ENCODE results near the gene L1CAM. TPM values are rescaled to one million over a fixed set of nuclear protein-coding genes. Genes with fewer than 3 reads are reported as not detected.
A peak's percentile ranks its signal among the peaks of the same experiment; 100 is the strongest.

Gene L1CAM
- total RNA-seq, 2 experiments from 2014 or later: not detected

DNA sequence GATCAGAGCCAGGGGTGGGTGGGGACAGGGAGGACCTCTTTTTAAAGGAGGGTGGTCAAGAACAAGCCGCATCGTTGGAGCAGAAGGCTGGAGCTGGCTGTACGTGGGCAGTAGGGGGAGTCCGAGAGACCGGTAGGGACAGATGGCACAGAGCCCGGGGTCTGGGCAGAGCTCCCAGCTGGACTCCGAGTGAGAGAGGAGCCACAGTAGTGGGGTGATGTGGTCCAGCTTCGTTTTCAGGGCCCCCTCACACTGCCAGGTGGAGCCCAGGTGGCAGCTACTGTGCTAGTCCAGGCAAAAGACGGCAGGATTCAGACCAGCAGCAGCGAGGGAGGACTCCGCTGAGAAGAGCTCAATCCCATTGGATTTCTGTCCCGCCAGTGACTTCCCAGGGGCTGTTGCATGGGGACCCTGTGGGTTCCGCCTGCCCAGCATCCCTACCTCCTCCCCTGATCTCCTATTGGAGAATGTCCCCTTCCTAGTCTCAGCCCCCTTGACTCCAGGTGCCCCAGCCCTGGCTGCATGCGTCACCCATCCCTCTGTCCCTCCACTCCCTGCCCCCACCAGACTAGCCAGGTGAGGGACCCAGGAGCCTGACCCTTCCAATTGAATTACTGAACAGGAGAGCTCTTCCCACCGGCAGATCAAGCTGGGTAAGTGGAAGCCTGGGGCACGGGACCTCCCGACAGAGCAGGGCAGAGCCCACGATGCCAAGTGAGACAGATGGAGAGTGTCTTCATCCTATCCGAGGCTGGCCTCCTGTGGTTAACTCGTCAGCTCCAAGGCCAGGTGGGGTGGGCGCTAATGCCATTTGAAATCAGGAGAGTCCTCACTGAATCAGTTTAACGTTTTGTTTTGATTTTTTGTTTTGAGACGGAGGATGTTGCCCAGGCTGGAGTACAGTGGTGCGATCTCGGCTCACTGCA lies 37.2 kb upstream of the L1CAM start:
- TF ChIP-seq EZH2phosphoT487 (IDR thresholded peaks at IDR 0.05; ENCODE audit: borderline replicate concordance, low read depth, low read length): no peak
- TF ChIP-seq, protein P1, sequence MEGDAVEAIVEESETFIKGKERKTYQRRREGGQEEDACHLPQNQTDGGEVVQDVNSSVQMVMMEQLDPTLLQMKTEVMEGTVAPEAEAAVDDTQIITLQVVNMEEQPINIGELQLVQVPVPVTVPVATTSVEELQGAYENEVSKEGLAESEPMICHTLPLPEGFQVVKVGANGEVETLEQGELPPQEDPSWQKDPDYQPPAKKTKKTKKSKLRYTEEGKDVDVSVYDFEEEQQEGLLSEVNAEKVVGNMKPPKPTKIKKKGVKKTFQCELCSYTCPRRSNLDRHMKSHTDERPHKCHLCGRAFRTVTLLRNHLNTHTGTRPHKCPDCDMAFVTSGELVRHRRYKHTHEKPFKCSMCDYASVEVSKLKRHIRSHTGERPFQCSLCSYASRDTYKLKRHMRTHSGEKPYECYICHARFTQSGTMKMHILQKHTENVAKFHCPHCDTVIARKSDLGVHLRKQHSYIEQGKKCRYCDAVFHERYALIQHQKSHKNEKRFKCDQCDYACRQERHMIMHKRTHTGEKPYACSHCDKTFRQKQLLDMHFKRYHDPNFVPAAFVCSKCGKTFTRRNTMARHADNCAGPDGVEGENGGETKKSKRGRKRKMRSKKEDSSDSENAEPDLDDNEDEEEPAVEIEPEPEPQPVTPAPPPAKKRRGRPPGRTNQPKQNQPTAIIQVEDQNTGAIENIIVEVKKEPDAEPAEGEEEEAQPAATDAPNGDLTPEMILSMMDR (conservative IDR thresholded peaks at IDR 0.05; ENCODE audit: low read length): peak; percentile 54
- Histone ChIP-seq H3K4me1 (ENCODE audit: insufficient read depth, low read length, poor library complexity, severe bottlenecking) (peaks cover 32% of the 10 kb centered on the region), H3K4me2 (ENCODE audit: low read length) (peak overlapping the region; percentile 100; the same call in 1 of the 2 replicates), H3K9me3 (ENCODE audit: low read length) (no peaks in the 10 kb centered on the region), H3K4me3 (ENCODE audit: low read depth, low read length, poor library complexity, severe bottlenecking) (no peak overlapping the region), H3K79me2 (ENCODE audit: insufficient read depth, low read depth, low read length) (peaks cover 26% of the 10 kb centered on the region; the same call in 1 of the 2 replicates), H3K9me2 (ENCODE audit: insufficient read depth, low read length) (no peaks in the 10 kb centered on the region), H4K20me1 (ENCODE audit: insufficient read depth, low read length) (no peaks in the 10 kb centered on the region), H2AFZ (ENCODE audit: low read length) (no peak overlapping the region), H3K36me3 (ENCODE audit: insufficient read depth, low read length) (peaks cover 14% of the 10 kb centered on the region), H3K27ac (ENCODE audit: low read depth, low read length, poor library complexity, severe bottlenecking) (no peak overlapping the region)
- DNase-seq (ENCODE audit: low spot score): no peak
- intact Hi-C loops (cut with micrococcal nuclease; ENCODE audit: unreplicated experiment): loop anchor here (10.0 kb wide), 1 partner anchor 452 kb away; the partner anchor contains the start of genes EMD and FLNA
- CTCF ChIA-PET (ENCODE audit: unreplicated experiment): no interaction called here
- POLR2A ChIA-PET: interaction anchor here (0.6 to 1.4 kb wide), 3 partner anchors 25 to 593 kb away, joined by 3 read pairs; partner anchors contain the start of genes FAM3A, IDH3G and SSR4
- BruUV-seq (replicated peaks): no TSS peak

DNA sequence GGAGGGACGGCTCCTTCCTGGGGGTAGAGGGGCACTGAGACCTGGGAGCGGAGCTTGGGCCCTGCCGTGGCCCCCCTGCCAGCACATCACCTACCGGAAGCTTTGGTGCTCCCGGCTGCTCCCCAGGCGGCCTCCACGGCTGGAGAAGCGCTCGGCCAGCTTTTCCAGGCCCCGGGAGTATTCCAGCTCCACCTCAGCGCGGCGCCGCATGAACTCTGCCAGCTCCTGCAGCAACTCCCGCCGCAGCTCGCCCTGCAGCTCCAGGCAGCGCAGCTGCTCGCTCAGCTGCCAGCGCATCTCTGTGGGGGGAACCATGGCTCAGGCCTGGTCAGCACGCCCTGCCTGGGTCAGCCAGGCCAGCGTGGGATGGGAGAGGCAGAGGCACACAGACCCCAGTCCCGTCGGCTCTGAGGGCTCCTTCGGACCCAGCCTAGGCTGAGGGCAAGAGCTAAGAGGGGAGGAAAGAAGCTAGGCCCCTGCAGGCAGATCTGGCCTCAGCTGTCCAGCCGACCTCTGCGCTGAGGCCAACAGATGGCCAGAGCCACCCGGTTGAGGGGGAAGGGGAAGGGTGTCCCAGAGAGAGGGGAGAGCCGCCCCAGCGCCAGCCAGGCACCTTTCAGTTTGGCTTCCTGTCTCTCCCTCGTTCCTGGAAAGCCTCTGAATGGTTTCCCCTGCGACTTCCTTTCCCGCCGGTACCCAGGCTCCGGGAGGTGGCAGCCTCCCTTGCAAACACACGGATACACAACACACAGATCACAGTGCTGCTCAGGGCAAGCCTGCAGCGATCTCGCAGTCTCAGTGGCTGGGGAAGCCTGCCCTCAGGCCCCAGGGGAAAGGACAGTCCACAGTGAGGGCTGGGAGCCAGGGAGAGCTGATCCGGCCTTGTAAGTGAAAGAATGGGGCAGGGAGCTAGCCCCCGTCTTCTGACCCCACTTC lies 35.8 kb upstream of the L1CAM start:
- Histone ChIP-seq H3K4me2 (ENCODE audit: low read length) (no peak overlapping the region), H3K79me2 (ENCODE audit: insufficient read depth, low read depth, low read length) (peaks cover 26% of the 10 kb centered on the region; the same call in 1 of the 2 replicates), H3K4me3 (ENCODE audit: low read depth, low read length, poor library complexity, severe bottlenecking) (no peak overlapping the region), H3K9me2 (ENCODE audit: insufficient read depth, low read length) (no peaks in the 10 kb centered on the region), H4K20me1 (ENCODE audit: insufficient read depth, low read length) (no peaks in the 10 kb centered on the region), H3K4me1 (ENCODE audit: insufficient read depth, low read length, poor library complexity, severe bottlenecking) (peaks cover 32% of the 10 kb centered on the region), H3K9me3 (ENCODE audit: low read length) (no peaks in the 10 kb centered on the region), H2AFZ (ENCODE audit: low read length) (no peak overlapping the region), H3K36me3 (ENCODE audit: insufficient read depth, low read length) (peaks cover 23% of the 10 kb centered on the region), H3K27ac (ENCODE audit: low read depth, low read length, poor library complexity, severe bottlenecking) (no peak overlapping the region)
- DNase-seq (ENCODE audit: low spot score): no peak
- ChIA-PET POLR2A (interaction anchor here (1.0 kb wide), 1 partner anchor 127 kb away, joined by 3 read pairs; the partner anchor contains the start of genes IDH3G and SSR4), CTCF (ENCODE audit: unreplicated experiment) (no interaction called here)
- no peak for TF ChIP-seq EZH2phosphoT487 (IDR thresholded peaks at IDR 0.05; ENCODE audit: borderline replicate concordance, low read depth, low read length)
- TF ChIP-seq, protein P1 (conservative IDR thresholded peaks at IDR 0.05; ENCODE audit: low read length): no peak
- intact Hi-C loops (cut with micrococcal nuclease; ENCODE audit: unreplicated experiment): loop anchor here (10.0 kb wide), 1 partner anchor 453 kb away; the partner anchor contains the start of genes EMD and FLNA
- no TSS peak for BruUV-seq (replicated peaks)
